GM12878 (cell line): ENCODE data around the gene RSRC1. TPM values are rescaled to one million over a fixed set of nuclear protein-coding genes. Genes with fewer than 3 reads are reported as not detected.

Source experiments
- ATAC-seq: fragments of 200-7000 bp; cut with Tn5 transposase; 3 replicates; pipeline ENCODE4 v1.9.1; 2020; ENCODE audit warnings: mild to moderate bottlenecking, moderate library complexity
- BruUV-seq: library from RNA; stranded (reverse); fragments of 400-500 nt; replicated peaks from 2 replicates; lab custom pipeline; 2021; lab: Mats Ljungman, UMichigan
- CTCF ChIA-PET: fragments of 300-600 bp; sonication (Branson Sonifier 250); formaldehyde crosslinking; extraction: SDS; loops from one replicate; lab custom pipeline; 2021; ENCODE audit warnings: inconsistent platforms; lab: Yijun Ruan, JAX
- POLR2A ChIA-PET: fragments of 350-600 bp; formaldehyde crosslinking; extraction: SDS; loops from one replicate; lab custom pipeline; 2021; ENCODE audit warnings: inconsistent platforms; lab: Charles Lee
- RAD21 ChIA-PET: fragments of 300-600 bp; sonication (Branson Sonifier 250); formaldehyde crosslinking; loops from one replicate; lab custom pipeline; 2023; ENCODE audit warnings: antibody characterized with exemption; ENCODE audit not compliant: unreplicated experiment; lab: Charles Lee
- SMC1A ChIA-PET: fragments of 300-600 bp; sonication (Branson Sonifier 250); formaldehyde crosslinking; loops from one replicate; lab custom pipeline; 2023; ENCODE audit not compliant: unreplicated experiment, uncharacterized antibody; lab: Charles Lee
- DNase-seq: peaks from one replicate; pipeline ENCODE4 v3.0.0-alpha.2; 2011; ENCODE audit warnings: low read depth, low spot score
- FAIRE-seq: peaks from 3 replicates; lab custom pipeline; 2011; peaks lifted over from hg19 to GRCh38; lab: Jason Lieb, UNC
- H2AFZ ChIP-seq: 2 replicates; pipeline ENCODE4 v1.6.0; 2011; ENCODE audit warnings: low read depth, low read length, control low read depth; ENCODE audit not compliant: control insufficient read depth
- H3K27ac ChIP-seq: 2 replicates; pipeline ENCODE4 v1.5.1; 2011; ENCODE audit warnings: control low read depth; ENCODE audit not compliant: control insufficient read depth, insufficient read depth
- H3K27me3 ChIP-seq, 2 experiments: replicated peaks in 1 of 2; 2 replicates each; pipeline versions ENCODE4 v1.6.0 to v1.6.1; 2011; ENCODE audit warnings: low read length in 1 of 2; ENCODE audit not compliant: control insufficient read depth in 2 of 2, insufficient read depth in 2 of 2
- H3K36me3 ChIP-seq, 2 experiments: 2 replicates each; pipeline ENCODE4 v1.5.1; 2011; ENCODE audit warnings: low read length in 1 of 2; ENCODE audit not compliant: control insufficient read depth in 2 of 2, insufficient read depth in 2 of 2
- H3K4me1 ChIP-seq: 2 replicates; pipeline ENCODE4 v1.6.1; 2011; ENCODE audit warnings: mild to moderate bottlenecking, low read length, moderate library complexity, mixed read lengths; ENCODE audit not compliant: control insufficient read depth, insufficient read depth
- H3K4me2 ChIP-seq: 2 replicates; pipeline ENCODE4 v1.6.0; 2011; ENCODE audit warnings: control low read depth; ENCODE audit not compliant: control insufficient read depth, insufficient read depth
- H3K4me3 ChIP-seq: fragments of 200-600 bp; sonication (generic); 2 replicates; pipeline ENCODE4 v1.5.1; 2016
- H3K79me2 ChIP-seq: 2 replicates; pipeline ENCODE4 v1.6.0; 2011; ENCODE audit warnings: low read length; ENCODE audit not compliant: control insufficient read depth, insufficient read depth
- H3K9ac ChIP-seq: 2 replicates; pipeline ENCODE4 v1.8.0; 2011; ENCODE audit warnings: low read length, control low read depth, mixed read lengths; ENCODE audit not compliant: control insufficient read depth, insufficient read depth
- H3K9me3 ChIP-seq: replicated peaks from 3 replicates; pipeline ENCODE4 v1.5.1; 2011; ENCODE audit warnings: mild to moderate bottlenecking, low read length; ENCODE audit not compliant: control insufficient read depth, insufficient read depth
- H4K20me1 ChIP-seq: 2 replicates; pipeline ENCODE4 v1.6.0; 2011; ENCODE audit not compliant: control insufficient read depth, insufficient read depth
- BHLHE40 ChIP-seq, 2 experiments: fragments of 450-650 bp in 1 of 2; IDR thresholded peaks; 2 replicates each; pipeline ENCODE4 v1.6.1; 2011 to 2017; ENCODE audit warnings: low read depth in 2 of 2, borderline replicate concordance in 1 of 2, improper control_type of control experiment in 1 of 2, low read length in 1 of 2, mild to moderate bottlenecking in 1 of 2
- CHD4 ChIP-seq: fragments of 200-600 bp; sonication (generic); IDR thresholded peaks from 2 replicates; pipeline ENCODE4 v1.6.1; 2016; ENCODE audit warnings: mild to moderate bottlenecking
- DPF2 ChIP-seq: fragments of 450-650 bp; IDR thresholded peaks from 2 replicates; pipeline ENCODE4 v1.6.1; 2017; ENCODE audit warnings: mild to moderate bottlenecking
- FOXK2 ChIP-seq: fragments of 450-650 bp; IDR thresholded peaks from 2 replicates; pipeline ENCODE4 v1.6.1; 2017; ENCODE audit warnings: mild to moderate bottlenecking, moderate library complexity
- JUNB ChIP-seq: IDR thresholded peaks from 2 replicates; pipeline ENCODE4 v1.6.1; 2016; ENCODE audit warnings: antibody characterized with exemption, mild to moderate bottlenecking
- PBX3 ChIP-seq: IDR thresholded peaks from 2 replicates; pipeline ENCODE4 v1.6.1; 2011; ENCODE audit warnings: mild to moderate bottlenecking, low read depth, low read length, moderate library complexity; ENCODE audit not compliant: insufficient replicate concordance
- POLR2A ChIP-seq: IDR thresholded peaks from 2 replicates; pipeline ENCODE4 v1.6.1; 2011; ENCODE audit warnings: low read depth, mild to moderate bottlenecking, low read length
- POLR2AphosphoS5 ChIP-seq: IDR thresholded peaks from 2 replicates; pipeline ENCODE4 v1.6.1; 2011; ENCODE audit warnings: mild to moderate bottlenecking, low read length, inconsistent platforms
- RAD21 ChIP-seq: IDR thresholded peaks from 2 replicates; pipeline ENCODE4 v1.6.1; 2011; ENCODE audit warnings: mild to moderate bottlenecking, low read depth, low read length, moderate library complexity; ENCODE audit not compliant: insufficient read depth
- RFX5 ChIP-seq: IDR thresholded peaks from 2 replicates; pipeline ENCODE4 v1.6.1; 2011; ENCODE audit warnings: low read depth, low read length, improper control_type of control experiment
- SIX5 ChIP-seq: IDR thresholded peaks from 2 replicates; pipeline ENCODE4 v1.6.1; 2011; ENCODE audit warnings: mild to moderate bottlenecking, low read depth, low read length, moderate library complexity; ENCODE audit not compliant: severe bottlenecking
- STAT3 ChIP-seq: IDR thresholded peaks from 2 replicates; pipeline ENCODE4 v1.6.1; 2011; ENCODE audit warnings: low read depth, low read length, improper control_type of control experiment
- SUPT20H ChIP-seq: IDR thresholded peaks from 2 replicates; pipeline ENCODE4 v1.6.1; 2011; ENCODE audit warnings: low read depth, mild to moderate bottlenecking, low read length, moderate library complexity, borderline replicate concordance; ENCODE audit not compliant: control insufficient read depth
- ZBED1 ChIP-seq: IDR thresholded peaks from 2 replicates; pipeline ENCODE4 v1.6.1; 2016; ENCODE audit warnings: borderline replicate concordance
- ZBTB4 ChIP-seq: fragments of 450-650 bp; formaldehyde crosslinking; IDR thresholded peaks from 2 replicates; pipeline ENCODE4 v1.4.0; 2022; ENCODE audit warnings: mild to moderate bottlenecking, moderate library complexity
- ZNF217 ChIP-seq: fragments of 450-650 bp; IDR thresholded peaks from 2 replicates; pipeline ENCODE4 v1.6.1; 2017; ENCODE audit warnings: antibody characterized with exemption, mild to moderate bottlenecking
- WGBS: methylation state at CpG from one replicate; pipeline ENCODE4 v1.1.6; 2016; ENCODE audit warnings: low lambda C conversion rate; ENCODE audit not compliant: insufficient replicate concordance, insufficient coverage; ENCODE audit errors: missing lambda C conversion rate; 5-methylcytosine and 5-hydroxymethylcytosine counted together
- in situ Hi-C: fragments of 300-500 bp; cut with MboI; formaldehyde crosslinking; loops from 9 replicates; pipeline ENCODE4 v1.14.3; 2018; ENCODE audit warnings: mixed read lengths
- intact Hi-C: fragments of 100-400 bp; cut with micrococcal nuclease; formaldehyde crosslinking; loops from one replicate; pipeline ENCODE4 v1.14.2; 2022; ENCODE audit not compliant: unreplicated experiment
- polyA plus RNA-seq, 11 experiments: library from polyadenylated mRNA; depleted of rRNA in 4 of 11; unstranded in 6 of 11; stranded (reverse) in 5 of 11; fragments of >200 nt; fragmentation: Nextera tagmentation in 4 of 11; fragmentation: Illumina TruSeq in 1 of 11; extraction: Ambion mirVana in 4 of 11; extraction: Trizol in 1 of 11; gene quantifications; 1 replicate in 1 of 11; 2 replicates in 10 of 11; pipeline versions ENCODE4 v1.2.1 to v1.2.3, GENCODE V29; 2011 to 2016; ENCODE audit warnings: inconsistent platforms in 2 of 11, missing spikeins in 2 of 11, low read depth in 1 of 11
- total RNA-seq, 4 experiments: library from RNA; depleted of rRNA in 3 of 4; stranded (reverse); fragments of >200 nt in 3 of 4; fragmentation: Illumina TruSeq in 1 of 4; extraction: Trizol in 1 of 4; gene quantifications; 2 replicates each; pipeline versions ENCODE4 v1.2.1 to v1.2.3, GENCODE V29; 2013 to 2021

The RSRC1 gene
- total and polyA plus RNA-seq, 10 of the 15 experiments (the other 5 are each of a cell fraction or from before 2014, with no cell fraction given): 16.4 to 85.9 (median 42.0) TPM

- no peak for TF ChIP-seq PBX3
- TF ChIP-seq POLR2AphosphoS5: no peak
- TF ChIP-seq STAT3: no peak
These were observed 202.8 kb downstream of the RSRC1 start (continued) for GRCh38 chr3:158312560-158313141.

GRCh38 chr3:158313338-158313927 lies 203.5 kb downstream of the RSRC1 start:
- Histone ChIP-seq H2AFZ (no peak overlapping the region), H3K9ac (no peak overlapping the region), H3K9me3 (no peaks in the 10 kb centered on the region), H3K27ac (no peak overlapping the region), H3K4me1 (peaks cover 4% of the 10 kb centered on the region; the same call in 1 of the 2 replicates), H3K79me2 (no peaks in the 10 kb centered on the region), H4K20me1 (no peaks in the 10 kb centered on the region), H3K36me3 (no peaks in the 10 kb centered on the region), H3K27me3 (no peaks in the 10 kb centered on the region), H3K4me2 (no peak overlapping the region), H3K4me3 (no peak overlapping the region)
- in situ Hi-C loops: loop anchor here (10.0 to 25.0 kb wide), 2 partner anchors 449 to 701 kb away; no protein-coding TSS in a partner anchor
- ChIA-PET POLR2A (interaction anchor here (0.7 kb wide), 1 partner anchor 29 kb away, joined by 4 read pairs; no protein-coding TSS in a partner anchor), SMC1A (interaction anchor here (0.7 to 4.9 kb wide), 16 partner anchors 10 to 448 kb away, joined by 3 to 60 read pairs (median 3); no protein-coding TSS in a partner anchor), RAD21 (interaction anchor here (0.8 to 5.1 kb wide), 9 partner anchors 13 to 449 kb away, joined by 3 to 47 read pairs (median 4); partner anchors contain the start of gene RSRC1), CTCF (interaction anchor here (0.7 to 5.1 kb wide), 23 partner anchors 9 to 702 kb away, joined by 3 to 56 read pairs (median 3); partner anchors contain the start of gene SHOX2)
- 46% methylated on average over 3 of the region's 3 CpGs for WGBS
- ATAC-seq: peak; percentile 82
- DNase-seq: no peak
- intact Hi-C loops: loop anchor here (1.0 to 5.0 kb wide), 5 partner anchors 119 to 691 kb away; no protein-coding TSS in a partner anchor
- no TSS peak for BruUV-seq
- no peak for FAIRE-seq
- no peak for TF ChIP-seq SIX5
- no peak for TF ChIP-seq JUNB
- no peak for TF ChIP-seq ZBTB4 (CRISPR knock-in tag)
- no peak for TF ChIP-seq DPF2
- TF ChIP-seq POLR2A: no peak
- peak; percentile 79 for TF ChIP-seq RAD21
- no peak for TF ChIP-seq RFX5
- TF ChIP-seq BHLHE40 (IDR thresholded peaks at IDR 0.05; ENCODE audit: borderline replicate concordance in 1 of 2, low read depth in 2 of 2, low read length in 1 of 2): 0 out of 4 replicates have a peak, but pooled peaks of 1 of the 2 experiments have one; percentile 11
- TF ChIP-seq CHD4: no peak
- TF ChIP-seq SUPT20H: no peak
- TF ChIP-seq ZNF217: no peak
- TF ChIP-seq FOXK2: no peak
- no peak for TF ChIP-seq ZBED1
